HS-27A (cell line): ENCODE data around the gene TUT7.
A peak's percentile ranks its signal among the peaks of the same experiment; 100 is the strongest.
"Not testable (repeated sequence)": the region's sequence is repeated elsewhere in the genome, so short reads cannot be mapped to it uniquely, and the experiment has no call there.

Experiments used
- DNase-seq: peaks from one replicate; pipeline ENCODE4 v3.0.0-alpha.2; 2012; ENCODE audit warnings: low read depth, missing footprints

TUT7 gene

DNA sequence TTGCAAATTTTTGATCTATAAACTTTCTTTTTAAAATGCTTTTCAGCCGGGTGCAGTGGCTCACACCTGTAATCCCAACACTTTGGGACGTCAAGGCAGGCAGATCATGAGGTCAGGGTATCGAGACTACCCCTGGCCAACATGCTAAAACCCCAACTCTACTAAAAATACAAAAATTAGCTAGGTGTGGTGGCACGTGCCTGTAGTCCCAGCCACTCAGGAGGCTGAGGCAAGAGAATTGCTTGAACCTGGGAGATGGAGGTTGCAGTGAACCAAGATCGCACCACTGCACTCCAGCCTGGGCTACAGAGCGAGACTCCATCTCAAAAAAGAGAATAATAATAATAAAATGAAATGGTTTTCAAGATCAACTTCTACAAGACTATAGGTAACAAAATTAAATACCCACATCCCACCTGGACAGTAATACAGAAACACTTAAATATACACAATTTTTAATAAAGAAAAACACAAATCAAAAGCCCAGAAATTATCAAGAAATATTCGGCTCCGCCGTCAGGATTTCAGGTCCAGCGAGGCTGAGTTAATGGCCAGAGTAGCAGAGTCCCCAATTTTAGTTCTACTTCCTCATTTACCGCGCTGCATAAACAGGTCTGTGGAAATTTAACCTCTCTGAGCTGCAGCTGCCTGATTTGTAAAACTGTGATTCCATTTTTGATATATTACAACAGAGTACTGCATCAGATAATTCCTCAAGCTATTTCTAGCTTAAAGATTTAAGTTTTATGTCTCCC is 4.0 kb downstream of the TUT7 start:
- no peak for DNase-seq

- DNase-seq: no peak
Observed at GRCh38 chr9:86349271-86349670, 4.9 kb downstream of the TUT7 start.

- DNase-seq: no peak
Observed at GRCh38 chr9:86347991-86348390, 6.2 kb downstream of the TUT7 start.

GRCh38 chr9:86344818-86345217 is 9.4 kb downstream of the TUT7 start:
- no peak for DNase-seq

- DNase-seq: no peak
Observed at GRCh38 chr9:86342269-86342668, 11.9 kb downstream of the TUT7 start.

GRCh38 chr9:86341007-86341491 is 13.2 kb downstream of the TUT7 start:
- no peak for DNase-seq

GRCh38 chr9:86340356-86341006 is 13.7 kb downstream of the TUT7 start:
- no peak for DNase-seq

GRCh38 chr9:86337469-86338108 is 16.6 kb downstream of the TUT7 start:
- no peak for DNase-seq

- DNase-seq: no peak
Observed at GRCh38 chr9:86336058-86336457, 18.2 kb downstream of the TUT7 start.

DNA sequence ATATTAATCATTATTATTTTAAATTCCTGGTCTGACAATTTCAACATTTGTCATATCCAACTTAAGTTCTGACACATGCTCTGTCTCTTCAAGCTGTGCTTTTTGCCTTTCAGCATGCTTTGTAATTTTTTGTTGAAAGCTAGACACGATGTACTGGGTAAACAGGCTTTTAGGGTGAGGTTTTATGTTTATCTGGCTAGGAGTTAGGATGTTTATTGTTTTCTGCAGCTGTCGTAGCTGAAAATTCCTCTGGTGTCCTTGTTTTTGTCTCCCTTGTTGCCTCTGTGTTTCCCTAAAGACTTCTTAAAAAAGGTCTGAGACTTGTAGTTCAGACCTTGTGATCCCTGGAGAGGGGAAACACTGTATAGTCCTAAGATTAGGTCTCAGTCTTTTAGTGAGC is 20.6 kb downstream of the TUT7 start:
- DNase-seq: no peak

- no peak for DNase-seq
Observed at GRCh38 chr9:86330186-86330585, 24.0 kb downstream of the TUT7 start.

DNA sequence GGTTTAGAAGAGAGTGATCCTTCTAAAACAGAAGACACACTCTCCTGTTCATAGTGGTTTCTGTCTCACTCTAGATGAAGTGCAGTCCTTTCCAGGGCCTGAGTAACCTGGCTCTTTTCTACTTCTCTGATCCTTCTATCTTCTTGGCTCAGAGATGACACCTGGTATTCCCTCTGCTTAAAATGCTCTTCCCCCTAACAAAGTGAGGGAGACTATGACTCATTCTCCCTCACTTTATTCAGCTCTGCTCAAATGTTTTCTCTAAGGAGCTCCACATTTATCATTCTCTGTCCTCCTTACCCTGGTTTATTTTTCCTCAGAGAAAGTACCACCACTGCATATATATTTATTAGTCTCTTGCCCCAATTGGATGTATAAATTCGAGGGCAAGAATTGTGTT is 24.6 kb downstream of the TUT7 start:
- DNase-seq: no peak

DNA sequence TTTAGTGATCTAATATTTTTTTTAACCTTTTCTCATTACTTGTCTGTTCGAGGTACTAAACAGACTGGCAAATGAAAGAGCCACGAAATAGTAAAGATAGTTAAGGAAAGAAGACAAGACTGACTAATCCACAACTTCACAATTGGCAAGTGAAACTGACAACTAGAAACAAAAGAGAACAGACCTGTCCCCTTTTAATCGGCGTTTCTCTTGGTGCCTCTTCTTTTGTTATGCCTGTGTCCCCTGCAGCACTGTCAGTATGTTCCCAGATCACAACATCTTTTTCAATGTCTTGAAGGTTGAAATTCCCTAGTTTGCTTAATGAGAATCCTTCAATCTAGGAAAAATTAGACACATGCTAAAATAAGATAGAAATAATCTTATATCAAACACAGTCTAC is 26.1 kb downstream of the TUT7 start:
- no peak for DNase-seq

- no peak for DNase-seq
Observed at GRCh38 chr9:86326536-86326935, 27.7 kb downstream of the TUT7 start.

GRCh38 chr9:86324901-86325300 is 29.3 kb downstream of the TUT7 start:
- DNase-seq: no peak

DNA sequence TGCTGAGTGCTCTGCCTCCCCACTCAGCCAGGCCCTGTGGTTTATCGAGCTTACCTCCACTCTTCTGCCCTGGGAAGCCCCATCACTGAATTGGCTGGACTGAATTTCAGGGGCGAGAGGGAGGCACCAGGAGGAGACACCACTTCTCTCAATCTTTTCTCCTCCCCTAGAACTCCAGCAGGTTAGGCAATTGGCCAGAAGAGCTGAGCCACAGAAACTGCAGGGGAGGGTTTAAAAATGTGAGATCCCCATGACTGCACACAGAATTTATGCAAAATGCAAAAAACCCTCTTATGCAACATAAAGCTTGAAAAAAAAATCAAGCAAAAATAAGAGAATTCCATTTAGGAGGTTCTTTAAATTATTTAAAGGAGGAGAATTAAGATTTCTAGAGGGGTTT is 29.9 kb downstream of the TUT7 start:
- no peak for DNase-seq

- DNase-seq: peak; percentile 77
Observed at GRCh38 chr9:86322973-86323644, 31.1 kb downstream of the TUT7 start.

GRCh38 chr9:86321373-86321772 is 32.8 kb downstream of the TUT7 start:
- peak; percentile 95 for DNase-seq

- DNase-seq: no peak
Observed at GRCh38 chr9:86318187-86318586, 36.0 kb downstream of the TUT7 start.

DNA sequence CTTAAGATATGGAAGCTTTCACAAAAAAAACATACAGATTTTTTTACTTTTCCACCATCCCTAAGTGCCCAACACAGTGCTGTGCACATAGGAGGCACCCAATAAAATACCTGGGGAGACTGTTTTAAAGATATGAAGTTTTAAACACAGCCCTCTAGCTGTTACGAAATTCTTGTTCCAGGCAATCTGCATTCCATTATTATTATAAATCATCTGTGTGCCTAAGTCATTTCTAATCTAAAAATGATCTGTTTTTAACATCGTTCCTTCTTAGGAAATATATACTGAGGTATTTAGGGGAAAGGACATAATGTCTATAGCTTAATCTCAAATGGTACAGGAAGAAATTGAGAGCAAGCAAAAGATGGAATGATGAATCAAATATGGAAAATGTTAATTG is 39.1 kb downstream of the TUT7 start:
- DNase-seq: no peak

DNA sequence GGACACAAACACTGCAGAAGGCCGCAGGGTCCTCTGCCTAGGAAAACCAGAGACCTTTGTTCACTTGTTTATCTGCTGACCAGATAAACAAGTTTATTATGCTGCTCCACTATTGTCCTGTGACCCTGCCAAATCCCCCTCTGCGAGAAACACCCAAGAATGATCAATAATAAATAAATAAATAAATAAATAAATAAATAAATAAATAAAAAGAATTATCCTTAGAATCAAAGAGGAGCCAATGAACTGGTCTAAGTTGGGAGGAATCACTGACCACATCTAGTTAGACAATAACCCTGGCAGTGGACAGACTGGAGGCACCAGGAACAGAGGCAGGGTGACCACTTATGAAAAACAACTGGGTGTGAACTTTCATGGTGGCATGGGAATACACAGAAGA is 41.3 kb downstream of the TUT7 start:
- DNase-seq: not testable (repeated sequence)

DNA sequence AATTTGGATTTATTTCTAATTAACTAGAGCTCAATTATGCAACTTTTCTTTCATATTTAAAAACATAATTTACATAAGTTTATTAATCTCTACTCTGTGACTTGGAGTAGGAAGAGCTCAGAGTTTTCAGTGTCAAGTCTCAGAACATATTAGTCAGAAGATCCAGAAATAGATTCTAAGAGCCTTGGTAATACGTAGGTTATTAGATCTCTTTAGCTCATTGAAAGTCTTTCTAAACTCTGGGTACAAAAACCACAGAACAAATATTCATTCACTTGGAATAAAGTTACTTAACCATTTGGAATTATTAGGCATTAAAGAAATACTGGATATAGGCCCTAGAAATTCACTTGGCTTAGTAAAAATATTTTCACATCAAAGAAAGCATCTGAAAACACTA is 45.5 kb downstream of the TUT7 start:
- DNase-seq: no peak
